GM12875 (cell line): ENCODE measurements around the gene FAM78B.

ENCODE experiments used
- H3K4me3 ChIP-seq: one replicate; pipeline ENCODE4 v1.5.1; 2011; ENCODE audit warnings: low read depth, low read length, control low read depth
- CTCF ChIP-seq: IDR thresholded peaks from 2 replicates; pipeline ENCODE4 v1.5.1; 2011; ENCODE audit warnings: low read depth, mild to moderate bottlenecking, control low read depth, inconsistent platforms, low read length, moderate library complexity, borderline replicate concordance; ENCODE audit not compliant: insufficient read depth

FAM78B gene

GRCh38 chr1:166080967-166081870 is 85.6 kb downstream of the FAM78B start:
- no peak for TF ChIP-seq CTCF
- no peak overlapping the region for H3K4me3 ChIP-seq

GRCh38 chr1:166080277-166080966 is 86.4 kb downstream of the FAM78B start:
- H3K4me3 ChIP-seq, result no peak overlapping the region
- no peak for TF ChIP-seq CTCF

DNA sequence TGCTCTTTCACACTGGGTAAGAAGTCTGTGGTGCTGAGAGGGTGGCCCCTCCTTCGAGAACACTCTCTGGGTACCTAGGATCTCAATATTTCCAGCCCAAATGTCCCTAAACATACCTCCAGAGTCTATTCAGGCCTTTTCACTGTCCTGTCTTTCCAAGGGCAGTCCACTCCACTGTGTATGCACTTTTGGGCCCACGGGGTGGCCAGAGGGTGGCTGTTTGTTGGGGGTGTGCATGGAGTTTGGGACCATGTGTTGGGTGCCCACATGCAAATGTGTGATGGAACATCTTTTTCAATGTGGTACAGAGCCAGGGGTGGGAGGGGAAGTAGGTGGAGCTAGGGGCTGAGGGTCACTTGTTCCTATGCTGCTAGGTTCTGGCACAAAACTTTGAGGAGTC is 87.5 kb downstream of the FAM78B start:
- no peak for TF ChIP-seq CTCF
- H3K4me3 ChIP-seq, result no peak overlapping the region

- no peak for TF ChIP-seq CTCF
Measured at GRCh38 chr1:166073489-166073888, 93.3 kb downstream of the FAM78B start.

DNA sequence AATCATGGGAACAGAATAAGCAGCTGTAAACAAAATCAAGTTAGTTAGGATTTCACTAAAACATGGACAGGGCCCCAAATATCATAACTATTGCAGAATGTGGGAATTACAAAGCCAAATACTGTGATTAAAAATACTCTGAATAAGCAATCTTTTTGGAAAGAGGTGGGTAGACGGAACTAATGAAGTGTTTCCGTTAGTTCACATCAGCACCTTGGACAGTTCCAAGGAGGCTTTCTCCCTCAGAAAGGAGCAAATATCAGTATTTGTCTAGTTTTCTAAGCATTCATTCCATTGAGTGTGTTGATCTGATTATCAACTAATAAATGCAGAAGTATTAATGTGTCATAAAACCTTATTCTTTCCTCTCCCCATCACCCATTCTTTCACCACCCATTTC is 97.4 kb downstream of the FAM78B start:
- no peak overlapping the region for H3K4me3 ChIP-seq
- TF ChIP-seq CTCF, result no peak

More at GRCh38 chr1:166073489-166073888, 93.3 kb downstream of the FAM78B start:
- no peak overlapping the region for H3K4me3 ChIP-seq

- TF ChIP-seq CTCF, result no peak
- H3K4me3 ChIP-seq, result no peak overlapping the region
Measured at GRCh38 chr1:166066107-166066506, 100.7 kb downstream of the FAM78B start.
